ACC112 (cell line): ENCODE measurements around the gene RNF168.
"Not testable (repeated sequence)": the region's sequence is repeated elsewhere in the genome, so short reads cannot be mapped to it uniquely, and the experiment has no call there.

ENCODE experiments used
- H2AFZ ChIP-seq: fragments of 200-600 bp; sonication (generic); one replicate; pipeline ENCODE4 v1.6.0; 2017; ENCODE audit warnings: antibody characterized with exemption, low read length; ENCODE audit not compliant: unreplicated experiment
- H3K27ac ChIP-seq: fragments of 200-600 bp; sonication (generic); 2 replicates; pipeline ENCODE4 v1.5.1; 2014; ENCODE audit warnings: low read depth, mild to moderate bottlenecking, antibody characterized with exemption, low read length, moderate library complexity
- H3K27me3 ChIP-seq: fragments of 200-600 bp; sonication (generic); 2 replicates; pipeline ENCODE4 v1.6.1; 2014; ENCODE audit warnings: mild to moderate bottlenecking, antibody characterized with exemption, low read length, moderate library complexity, mixed read lengths; ENCODE audit not compliant: insufficient read depth
- H3K36me3 ChIP-seq: fragments of 200-600 bp; sonication (generic); 2 replicates; pipeline ENCODE4 v1.6.1; 2016; ENCODE audit warnings: mild to moderate bottlenecking, antibody characterized with exemption, low read length, moderate library complexity, mixed read lengths; ENCODE audit not compliant: insufficient read depth
- H3K4me1 ChIP-seq: fragments of 200-600 bp; sonication (generic); one replicate; pipeline ENCODE4 v1.6.1; 2016; ENCODE audit warnings: low read length, mixed read lengths; ENCODE audit not compliant: insufficient read depth, unreplicated experiment, control insufficient read depth
- H3K4me3 ChIP-seq: fragments of 200-600 bp; sonication (generic); 2 replicates; pipeline ENCODE4 v1.5.1; 2014; ENCODE audit warnings: mild to moderate bottlenecking, low read depth, low read length
- H3K79me2 ChIP-seq: fragments of 200-600 bp; sonication (generic); one replicate; pipeline ENCODE4 v1.6.0; 2016; ENCODE audit warnings: low read length; ENCODE audit not compliant: control insufficient read depth, unreplicated experiment, insufficient read depth

RNF168 gene

DNA sequence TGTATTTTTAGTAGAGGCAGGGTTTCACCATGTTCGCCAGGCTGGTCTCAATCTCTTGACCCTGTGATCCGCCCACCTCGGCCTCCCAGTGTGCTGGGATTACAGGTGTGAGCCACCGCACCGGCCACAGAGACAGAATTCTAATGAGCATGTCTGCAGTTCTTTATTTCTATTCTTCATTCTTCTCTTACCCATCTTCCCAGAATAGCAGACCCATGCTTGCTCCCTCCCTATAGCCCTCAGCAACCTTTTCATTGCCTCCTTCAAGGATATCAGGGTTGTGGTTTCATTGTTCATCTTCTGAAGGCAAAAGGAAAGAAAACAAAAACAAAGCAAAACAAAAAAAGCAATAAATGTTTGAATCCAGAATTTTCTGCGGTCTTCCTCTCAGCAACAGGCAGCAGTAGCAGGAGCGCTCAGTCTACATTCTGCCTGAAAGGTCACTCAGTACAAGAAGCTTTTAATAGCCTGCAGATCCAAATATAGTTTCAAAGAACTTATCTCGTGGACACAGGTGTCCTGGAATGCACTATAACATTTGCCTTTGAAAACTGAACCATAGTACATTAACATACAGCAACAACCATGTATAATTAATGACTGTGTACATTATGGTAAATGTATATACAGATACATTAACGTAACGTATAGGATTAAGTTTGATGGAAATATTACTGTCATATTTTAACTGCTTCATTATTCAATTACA, 11.5 kb upstream of the RNF168 start, which contains the start of gene SMCO1:
SMCO1 (minus strand) TSS at position 434 of the 709 bp plus-strand sequence; CDS start at position 297, 137 bp downstream.
- Histone ChIP-seq H3K79me2 (no peaks in the 10 kb centered on the region), H2AFZ (no peak within 1 kb of the TSS), H3K27me3 (no peaks in the 10 kb centered on the region), H3K36me3 (no peaks in the 10 kb centered on the region), H3K4me1 (no peaks in the 10 kb centered on the region), H3K4me3 (no peak within 1 kb of the TSS), H3K27ac (no peak within 1 kb of the TSS)

DNA sequence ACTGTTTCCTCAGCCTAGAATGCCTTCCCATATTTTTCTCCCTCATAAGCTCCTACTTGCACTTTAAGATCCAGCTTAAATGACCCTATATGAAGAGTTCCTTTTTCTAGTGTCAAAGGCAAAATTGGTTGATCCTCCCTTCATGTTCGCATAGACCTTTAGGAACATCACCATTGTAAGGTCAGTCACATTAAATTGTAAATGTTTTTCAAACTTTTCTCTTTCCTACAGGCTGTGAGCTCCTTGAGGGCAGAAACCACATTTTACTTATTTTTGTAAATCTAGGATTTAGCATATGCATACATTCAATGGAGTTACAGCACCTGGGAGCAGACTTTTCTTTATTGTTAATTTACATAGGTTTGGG, 10.8 kb upstream of the RNF168 start:
- Histone ChIP-seq H3K79me2 (no peaks in the 10 kb centered on the region), H3K27me3 (no peaks in the 10 kb centered on the region), H3K36me3 (no peaks in the 10 kb centered on the region), H3K4me1 (no peaks in the 10 kb centered on the region), H3K4me3 (no peak overlapping the region), H3K27ac (no peak overlapping the region), H2AFZ (no peak overlapping the region)

- no peaks in the 10 kb centered on the region for H3K36me3 ChIP-seq
- H3K4me1 ChIP-seq = no peaks in the 10 kb centered on the region
- H3K79me2 ChIP-seq = no peaks in the 10 kb centered on the region
- no peaks in the 10 kb centered on the region for H3K27me3 ChIP-seq
- no peak overlapping the region for H2AFZ ChIP-seq
- H3K27ac ChIP-seq = no peak overlapping the region
- no peak overlapping the region for H3K4me3 ChIP-seq
Observed at GRCh38 chr3:196513697-196514349, 10.3 kb upstream of the RNF168 start.

DNA sequence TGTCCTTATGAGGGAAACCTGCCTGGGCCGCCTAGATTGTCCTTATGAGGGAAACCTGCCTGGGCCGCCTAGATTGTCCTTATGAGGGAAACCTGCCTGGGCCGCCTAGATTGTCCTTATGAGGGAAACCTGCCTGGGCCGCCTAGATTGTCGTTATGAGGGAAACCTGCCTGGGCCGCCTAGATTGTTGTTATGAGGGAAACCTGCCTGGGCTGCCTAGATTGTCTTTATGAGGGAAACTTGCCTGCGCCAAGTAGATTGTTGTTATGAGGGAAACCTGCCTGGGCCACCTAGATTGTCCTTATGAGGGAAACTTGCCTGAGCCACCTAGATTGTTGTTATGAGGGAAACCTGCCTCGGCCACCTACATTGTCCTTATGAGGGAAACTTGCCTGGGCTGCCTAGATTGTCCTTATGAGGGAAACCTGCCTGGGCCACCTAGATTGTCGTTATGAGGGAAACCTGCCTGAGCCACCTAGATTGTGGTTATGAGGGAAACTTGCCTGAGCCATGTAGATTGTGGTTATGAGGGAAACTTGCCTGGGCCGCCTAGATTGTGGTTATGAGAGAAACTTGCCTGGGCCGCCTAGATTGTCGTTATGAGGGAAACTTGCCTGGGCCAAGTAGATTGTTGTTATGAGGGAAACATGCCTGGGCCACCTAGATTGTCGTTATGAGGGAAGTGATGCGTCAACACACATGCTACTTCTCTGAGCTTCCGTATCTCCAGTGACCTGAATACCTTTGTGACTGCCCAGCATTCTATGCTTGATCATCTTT, 8.3 kb upstream of the RNF168 start:
- H3K36me3 ChIP-seq, H2AFZ ChIP-seq, H3K27me3 ChIP-seq, H3K27ac ChIP-seq, H3K4me3 ChIP-seq, H3K79me2 ChIP-seq, H3K4me1 ChIP-seq: not testable (repeated sequence)

- H3K4me3 ChIP-seq, H3K27ac ChIP-seq, H3K79me2 ChIP-seq, H3K4me1 ChIP-seq, H3K27me3 ChIP-seq, H2AFZ ChIP-seq, H3K36me3 ChIP-seq: not testable (repeated sequence)
Observed at GRCh38 chr3:196511108-196511507, 7.5 kb upstream of the RNF168 start.

- H3K36me3 ChIP-seq = no peaks in the 10 kb centered on the region
- H3K4me3 ChIP-seq = no peak overlapping the region
- H3K27me3 ChIP-seq = no peaks in the 10 kb centered on the region
- no peak overlapping the region for H3K27ac ChIP-seq
- peaks cover 16% of the 10 kb centered on the region for H3K79me2 ChIP-seq
- no peaks in the 10 kb centered on the region for H3K4me1 ChIP-seq
- no peak overlapping the region for H2AFZ ChIP-seq
Observed at GRCh38 chr3:196506687-196507086, 3.1 kb upstream of the RNF168 start.

DNA sequence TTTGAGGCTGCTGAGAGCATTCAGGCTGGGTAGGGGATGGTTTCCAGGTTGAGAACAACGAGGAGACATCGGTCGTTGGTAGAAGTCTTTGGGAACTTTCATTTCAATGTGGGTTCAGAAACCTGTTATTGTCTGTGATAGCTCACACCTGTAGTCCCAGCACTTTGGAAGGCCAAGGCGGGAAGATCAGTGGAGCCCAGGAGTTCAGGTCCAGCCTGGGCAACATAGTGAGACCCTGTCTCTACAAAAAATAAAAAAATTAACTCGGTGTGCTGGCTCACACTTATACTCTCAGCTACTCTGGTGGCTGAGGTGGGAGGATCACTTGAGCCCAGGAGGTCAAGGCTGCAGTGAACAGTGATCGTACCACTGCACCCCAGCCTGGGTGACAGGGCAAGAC, 988 bp upstream of the RNF168 start:
- Histone ChIP-seq H3K4me3 (no peak overlapping the region), H3K36me3 (no peaks in the 10 kb centered on the region), H3K27ac (no peak overlapping the region), H3K79me2 (peaks cover 37% of the 10 kb centered on the region), H2AFZ (no peak overlapping the region), H3K4me1 (peaks cover 7% of the 10 kb centered on the region), H3K27me3 (no peaks in the 10 kb centered on the region)

- peak overlapping the region; percentile 58 for H2AFZ ChIP-seq
- not testable (repeated sequence) for H3K27me3 ChIP-seq, H3K36me3 ChIP-seq
- peaks cover 12% of the 10 kb centered on the region for H3K4me1 ChIP-seq
- H3K4me3 ChIP-seq = peak overlapping the region; percentile 65
- peaks cover 42% of the 10 kb centered on the region for H3K79me2 ChIP-seq
- H3K27ac ChIP-seq = peak overlapping the region; percentile 91
Observed at GRCh38 chr3:196504077-196504398, 470 bp upstream of the RNF168 start.

GRCh38 chr3:196502775-196503195, 783 bp downstream of the RNF168 start:
- Histone ChIP-seq H3K79me2 (peaks cover 55% of the 10 kb centered on the region), H3K4me3 (peak overlapping the region; percentile 97), H3K27ac (peak overlapping the region; percentile 91), H3K36me3 (no peaks in the 10 kb centered on the region), H3K27me3 (no peaks in the 10 kb centered on the region), H2AFZ (peak overlapping the region; percentile 91), H3K4me1 (peaks cover 15% of the 10 kb centered on the region)

GRCh38 chr3:196501316-196502044, 2.1 kb downstream of the RNF168 start:
- Histone ChIP-seq H3K27me3 (no peaks in the 10 kb centered on the region), H3K36me3 (no peaks in the 10 kb centered on the region), H3K27ac (peak overlapping the region; percentile 91), H3K4me1 (peaks cover 15% of the 10 kb centered on the region), H2AFZ (no peak overlapping the region), H3K4me3 (peak overlapping the region; percentile 97), H3K79me2 (peaks cover 68% of the 10 kb centered on the region)
